Occipital lobe (tissue), 2 donors: ENCODE results near the gene OPCML. TPM values are rescaled to one million over a fixed set of nuclear protein-coding genes. Genes with fewer than 3 reads are reported as not detected.

Source experiments
- DNase-seq: peaks from one replicate; lab custom pipeline; 2025; lab: John Stamatoyannopoulos, UW
- total RNA-seq: library from RNA; depleted of rRNA; stranded (reverse); fragments of >200 nt; gene quantifications from one replicate; pipeline ENCODE4 v1.2.3, GENCODE V29; 2014

Gene OPCML
- total RNA-seq, 1 donor from 2014 or later, result 65.5 TPM

DNA sequence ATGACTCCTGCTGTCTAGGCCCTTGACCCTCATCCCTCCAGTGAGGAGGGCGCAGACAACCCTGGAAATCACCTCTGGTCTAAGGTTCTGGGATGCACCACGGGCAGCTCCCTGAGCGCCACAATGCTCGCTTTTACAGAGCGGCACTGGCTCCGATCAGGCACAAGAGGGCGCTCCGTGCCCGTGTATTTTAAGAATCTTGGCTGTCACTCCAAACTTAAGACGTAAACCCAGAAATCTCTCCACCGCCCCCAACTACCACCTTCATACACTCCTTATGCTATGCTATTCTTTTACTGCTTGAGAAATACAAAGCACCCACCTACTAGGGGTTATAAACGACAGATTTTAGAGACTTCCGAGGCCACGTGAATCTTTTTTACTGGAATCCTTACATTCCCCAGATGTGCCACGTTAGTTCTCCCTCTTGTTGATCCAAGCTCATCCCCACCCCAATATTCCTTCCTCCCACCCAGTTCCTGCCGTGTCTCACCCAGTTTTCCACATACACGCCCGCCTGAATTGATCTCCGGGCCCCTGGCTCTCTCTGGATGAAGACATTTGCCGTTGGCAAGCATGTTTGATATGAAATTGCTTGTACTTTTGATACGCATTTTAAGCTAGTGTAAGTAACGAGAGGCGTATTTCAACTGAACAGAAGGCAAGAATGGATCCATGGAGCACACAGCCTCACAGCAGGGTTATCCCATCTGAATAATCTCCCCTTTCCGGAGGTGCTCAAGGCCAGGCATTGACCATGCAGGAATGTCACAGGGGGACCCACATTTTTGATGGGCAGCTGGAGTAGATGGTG lies 453.5 kb downstream of the OPCML start:
- DNase-seq, result peak; percentile 68

DNA sequence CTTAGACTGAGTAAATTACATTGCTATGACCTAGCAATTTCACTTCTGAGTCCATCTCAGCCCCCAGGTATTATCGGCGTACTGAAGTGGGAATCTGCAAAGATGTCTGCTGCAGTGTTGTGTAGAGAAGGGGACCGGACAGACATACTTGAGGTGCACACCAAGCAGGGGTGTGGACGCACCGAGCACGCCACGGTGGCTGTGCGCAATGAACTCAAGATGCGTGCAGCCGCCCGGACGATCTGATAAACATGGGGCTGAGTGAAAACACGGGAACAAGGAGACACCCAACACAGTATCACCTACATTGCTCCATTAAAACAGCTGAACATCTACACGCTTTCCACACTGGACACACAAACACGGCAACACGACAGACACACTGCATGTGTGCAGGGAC lies 454.3 kb downstream of the OPCML start:
- DNase-seq, result no peak

DNA sequence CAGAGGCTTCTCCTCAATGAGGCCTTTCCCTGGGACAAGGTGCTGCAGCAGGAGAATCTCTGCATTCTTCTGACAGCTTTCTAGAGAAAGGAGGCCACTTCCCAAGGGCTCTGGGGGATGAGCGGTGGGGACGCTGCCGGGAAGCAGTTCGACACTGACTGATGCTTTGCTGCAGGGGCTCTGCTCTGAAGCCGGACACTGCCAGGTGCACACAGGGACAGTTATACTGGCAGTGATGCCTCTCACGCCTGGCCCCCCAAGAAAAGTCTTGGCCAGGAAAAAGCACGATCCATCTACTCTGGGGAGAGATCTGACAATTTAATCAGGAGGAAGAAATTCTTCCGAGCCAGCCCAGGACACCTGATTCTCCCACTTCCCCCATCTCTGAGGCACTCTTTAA lies 456.9 kb downstream of the OPCML start:
- DNase-seq, result no peak

DNA sequence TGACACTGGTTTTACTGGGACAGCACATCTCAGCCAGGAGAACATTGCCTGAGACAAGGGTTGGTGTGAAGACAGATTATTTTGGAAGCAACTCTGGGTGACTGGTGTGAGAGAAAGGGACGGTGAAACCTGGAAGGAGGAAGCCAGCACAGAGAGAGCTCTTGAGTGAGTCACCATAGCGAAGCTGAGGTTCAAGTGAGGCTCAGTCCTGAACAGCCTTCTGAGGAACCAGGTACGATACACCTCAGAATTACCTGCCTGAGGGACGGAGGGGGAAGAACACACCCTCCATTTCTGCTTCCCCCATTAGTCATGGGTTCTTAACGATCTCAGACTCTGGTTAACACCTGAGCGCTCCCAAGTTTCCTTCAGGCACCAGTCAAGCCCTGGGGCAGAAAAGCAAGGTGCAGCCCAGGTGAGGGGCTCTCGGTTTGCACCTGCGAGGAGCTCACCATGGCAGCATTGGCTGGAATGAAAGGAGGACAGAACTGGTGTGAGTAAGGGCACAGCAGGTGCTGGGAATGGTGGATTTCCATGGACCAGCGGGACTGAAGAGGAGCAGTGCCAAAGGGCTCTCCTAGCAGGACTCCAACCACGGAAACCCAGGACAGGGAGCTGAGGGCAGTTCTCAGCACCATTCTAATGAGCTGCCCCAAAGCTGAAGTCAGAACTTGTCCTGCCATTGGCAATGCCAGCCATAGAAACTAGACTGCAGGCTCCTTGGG lies 459.3 kb downstream of the OPCML start:
- no peak for DNase-seq

- DNase-seq, result no peak
Observed at GRCh38 chr11:133072378-133072777, 459.9 kb downstream of the OPCML start.

DNA sequence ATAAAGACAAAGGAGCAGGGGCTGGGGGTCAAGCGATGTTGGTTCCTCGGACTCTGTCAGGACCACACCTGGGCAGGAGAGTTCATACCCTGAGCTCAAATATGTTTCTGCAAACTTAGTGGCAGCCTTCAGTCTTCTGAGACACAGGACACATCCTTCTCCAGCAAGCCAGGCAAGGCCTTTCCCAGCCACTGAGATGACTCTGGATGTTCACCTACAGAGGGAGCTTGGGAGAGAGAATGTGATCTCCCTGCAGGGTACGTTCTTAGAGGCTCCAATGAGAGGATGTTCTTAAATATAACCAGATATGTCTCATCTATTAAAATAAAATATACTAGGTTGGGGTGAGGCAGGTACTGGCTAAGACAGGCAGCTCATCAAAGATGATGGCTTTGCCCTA lies 461.5 kb downstream of the OPCML start:
- no peak for DNase-seq

- no peak for DNase-seq
Observed at GRCh38 chr11:133070021-133070713, 462.1 kb downstream of the OPCML start.

GRCh38 chr11:133065847-133066485 lies 466.3 kb downstream of the OPCML start:
- DNase-seq, result no peak

DNA sequence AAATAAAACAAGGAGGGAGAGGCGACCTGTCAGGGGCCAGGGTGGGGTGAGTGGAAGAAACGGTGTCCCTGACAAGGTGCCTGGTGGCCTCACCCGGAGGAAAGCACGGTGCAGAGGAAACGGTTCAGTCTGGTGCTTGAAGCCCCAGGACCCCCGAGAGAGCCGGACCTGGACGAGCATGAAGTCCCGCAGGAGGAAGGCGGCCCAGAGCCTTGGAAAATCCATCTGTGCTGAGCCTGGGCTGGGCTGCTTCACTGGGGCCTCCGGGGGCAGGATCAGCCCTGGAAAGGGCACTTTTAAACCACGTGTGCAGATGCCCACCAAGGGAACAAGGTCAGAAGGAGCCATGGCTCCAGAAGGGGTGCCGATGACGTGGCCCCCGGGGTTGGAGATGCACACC lies 467.3 kb downstream of the OPCML start:
- DNase-seq, result no peak

DNA sequence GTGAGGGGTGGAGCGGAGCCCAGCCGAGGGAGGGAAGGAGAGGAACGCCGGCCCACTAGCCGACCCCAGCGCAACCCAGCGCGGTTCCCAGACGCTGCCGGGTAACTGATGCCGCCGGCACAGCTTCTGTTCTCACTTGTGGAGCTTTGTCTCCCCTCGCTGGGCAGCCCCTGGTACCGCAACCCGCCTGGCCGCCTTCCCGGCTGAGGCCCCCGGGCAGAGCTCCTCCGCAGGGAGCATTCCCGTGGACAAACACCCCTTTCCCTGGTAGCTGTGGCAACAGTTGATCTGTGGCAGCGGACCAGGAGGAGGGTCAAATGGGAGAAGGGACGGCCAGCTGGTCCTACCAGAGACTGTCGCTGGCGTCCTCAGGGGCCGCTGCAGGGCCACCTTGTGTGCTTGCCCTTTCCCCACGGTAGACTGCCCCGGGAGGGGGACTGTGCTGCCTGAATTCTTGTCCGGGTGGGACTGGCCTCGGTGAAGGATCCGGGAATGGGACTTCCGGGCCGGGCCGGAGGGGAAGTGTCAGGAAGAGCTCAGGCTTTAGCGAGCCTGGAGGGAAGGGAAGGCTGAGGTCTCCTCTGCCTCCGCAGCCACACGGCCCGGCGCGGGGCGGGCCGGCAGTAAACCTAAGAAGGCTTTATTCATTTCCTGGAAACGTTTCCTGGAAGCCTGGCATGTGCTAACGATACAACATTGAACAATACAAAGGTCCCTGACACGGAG lies 468.0 kb downstream of the OPCML start:
- DNase-seq, result peak; percentile 66

DNA sequence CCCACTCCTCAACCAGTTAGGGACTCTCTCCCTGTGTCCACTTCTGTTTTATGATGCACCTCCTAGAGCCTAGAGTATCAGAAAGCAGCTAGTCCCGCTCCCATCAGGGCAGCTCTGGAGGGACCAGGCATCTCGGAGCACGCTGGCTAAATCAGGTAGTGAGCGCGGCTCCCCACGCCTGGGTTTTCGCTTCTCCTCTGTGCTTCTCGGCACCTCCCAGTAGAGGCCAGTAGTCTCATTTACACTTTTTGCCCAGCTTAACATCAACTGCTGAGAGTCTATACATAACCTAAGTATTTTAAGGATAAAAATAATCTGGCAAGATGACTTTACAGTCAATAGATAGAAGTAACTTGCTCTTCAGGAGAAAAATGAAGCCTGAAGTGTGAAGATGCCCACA lies 473.8 kb downstream of the OPCML start:
- DNase-seq, result no peak

DNA sequence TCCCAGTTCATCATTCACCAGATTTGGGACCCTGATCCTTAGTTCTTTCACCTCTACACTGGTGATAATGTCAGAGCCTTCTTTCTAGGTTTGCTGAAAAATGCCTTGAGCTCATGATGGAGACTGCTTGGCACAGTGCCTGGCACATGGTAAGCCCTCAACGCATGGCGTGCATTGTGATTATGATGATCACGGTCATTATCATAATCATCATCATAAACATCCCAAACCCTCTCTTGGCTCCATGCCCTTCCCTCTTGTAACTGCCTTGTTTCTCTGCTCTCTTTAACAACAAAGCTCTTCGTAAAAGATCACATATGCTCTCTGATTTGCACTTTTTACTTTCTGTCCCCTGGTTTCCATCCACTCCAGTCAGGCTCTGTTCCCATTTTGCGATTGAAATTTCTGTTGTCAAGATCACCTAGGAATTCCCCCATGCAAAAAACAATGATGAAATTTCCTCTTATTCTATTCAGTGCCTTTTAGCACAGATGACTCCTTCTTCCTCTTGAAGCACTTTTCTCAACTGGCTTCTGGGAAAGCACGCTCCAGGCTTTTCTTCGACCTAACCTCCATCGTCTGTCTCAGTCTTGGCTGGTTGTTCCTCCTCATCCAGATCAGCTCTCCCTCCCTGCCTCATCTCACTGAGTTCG lies 479.1 kb downstream of the OPCML start:
- no peak for DNase-seq

- DNase-seq, result no peak
Observed at GRCh38 chr11:133052537-133052936, 479.8 kb downstream of the OPCML start.

- DNase-seq, result no peak
Observed at GRCh38 chr11:133049244-133050019, 482.9 kb downstream of the OPCML start.

GRCh38 chr11:133048270-133048669 lies 484.0 kb downstream of the OPCML start:
- DNase-seq, result no peak

DNA sequence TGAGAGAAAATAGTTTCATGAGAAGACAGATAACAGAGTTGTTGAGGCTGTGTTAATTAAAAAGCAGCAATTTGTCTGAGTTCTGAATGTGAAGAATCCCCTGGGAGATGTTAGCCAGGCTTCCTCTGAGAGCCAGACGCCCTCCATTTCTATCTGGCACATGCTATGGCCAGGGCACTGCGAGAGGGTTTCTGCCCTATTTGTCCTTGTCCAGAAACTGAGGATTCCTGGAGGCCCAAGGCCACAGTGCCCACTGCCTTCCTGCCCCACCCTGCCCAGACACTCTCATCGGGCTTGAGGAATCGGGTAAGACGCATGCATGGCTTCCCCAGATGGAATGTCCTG lies 484.6 kb downstream of the OPCML start:
- DNase-seq, result no peak

DNA sequence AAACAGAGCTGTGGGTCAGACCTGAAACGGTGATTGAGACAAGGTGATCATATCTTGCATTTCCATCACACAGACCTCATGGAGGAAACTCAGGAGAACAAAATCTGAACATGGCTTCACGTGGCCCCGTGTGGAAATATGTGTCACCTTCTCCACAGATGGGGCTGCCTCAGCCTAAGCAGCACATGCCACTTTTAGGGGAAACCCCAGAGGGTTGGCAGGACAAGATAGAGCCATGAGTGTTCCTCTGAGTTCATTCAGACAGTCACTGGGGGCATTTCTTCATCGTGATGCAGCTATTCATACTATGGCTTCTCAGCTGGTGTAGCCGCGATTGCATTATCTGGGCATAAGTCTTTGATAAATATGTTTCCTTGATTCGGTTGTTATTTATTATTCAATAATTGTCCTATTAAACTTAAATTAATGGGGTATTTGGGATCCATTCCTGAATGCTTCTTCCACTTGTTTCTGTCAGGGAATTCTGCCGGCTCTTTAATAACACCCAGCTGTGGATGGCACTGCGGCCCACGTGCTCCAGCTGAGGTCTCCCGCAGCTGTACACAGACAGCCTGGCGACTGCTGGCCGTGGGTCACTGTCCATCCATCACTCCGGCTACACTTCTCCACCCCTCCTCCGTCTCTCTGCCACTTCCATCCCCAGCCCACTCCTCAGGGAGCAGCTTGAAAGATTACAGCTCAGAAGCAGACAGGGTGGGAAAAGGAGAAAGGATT lies 485.1 kb downstream of the OPCML start:
- DNase-seq, result no peak

DNA sequence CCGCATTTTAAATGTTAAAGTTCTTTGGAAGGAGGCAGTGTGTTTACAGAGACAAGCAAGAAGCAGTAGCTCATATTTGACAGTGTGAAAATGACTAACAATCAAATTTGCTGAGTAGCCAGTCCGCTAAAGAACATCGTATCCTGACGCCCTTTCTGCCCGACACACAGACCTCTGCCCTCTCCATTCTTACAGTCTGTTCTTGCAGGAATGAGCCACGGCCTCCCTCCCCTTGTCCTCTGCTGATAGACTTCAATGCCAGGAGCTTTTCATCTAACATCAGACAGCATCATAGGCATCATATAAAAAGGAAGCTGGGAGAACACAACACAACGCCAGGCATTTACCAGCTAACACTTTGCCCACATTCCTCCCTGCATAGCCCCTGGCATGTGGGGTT lies 486.0 kb downstream of the OPCML start:
- DNase-seq, result no peak
